GM12873 (cell line): ENCODE measurements around the gene PTPRD.

Source experiments
- TF ChIP-seq, protein P1 (sequence below): IDR thresholded peaks from 2 replicates; pipeline ENCODE4 v1.5.1; 2012; ENCODE audit warnings: low read depth, mild to moderate bottlenecking, moderate library complexity, low read length, control low read depth; ENCODE audit not compliant: insufficient read depth; ENCODE audit errors: missing control alignments

The PTPRD gene

DNA sequence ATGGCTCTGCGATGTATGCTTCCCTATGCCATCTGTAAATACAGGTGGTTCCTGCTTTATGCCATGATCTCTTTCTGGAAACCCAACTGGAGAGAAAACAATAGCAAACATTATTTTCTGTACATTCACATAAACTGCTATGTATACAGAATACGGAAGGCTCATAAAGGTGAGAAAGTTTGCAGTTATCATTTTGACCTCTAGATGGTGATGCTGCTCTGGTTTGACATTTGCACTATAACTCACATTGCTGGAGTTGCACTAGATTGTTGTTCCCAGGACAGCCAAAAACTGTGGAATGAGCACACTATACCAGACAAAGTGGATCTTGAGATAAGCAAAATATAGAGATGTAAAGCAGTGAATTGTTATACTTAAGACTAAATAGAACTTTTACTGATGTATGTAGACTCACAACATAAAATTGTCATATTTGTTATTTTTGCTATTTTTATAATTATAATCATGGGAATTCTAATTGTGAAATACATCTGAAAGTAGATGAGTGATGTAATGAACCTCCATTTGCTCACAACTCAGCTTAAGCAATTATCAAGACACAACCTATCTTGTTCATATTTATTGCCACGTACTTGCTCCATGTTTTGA is 246.5 kb downstream of the PTPRD start:
- TF ChIP-seq, protein P1, sequence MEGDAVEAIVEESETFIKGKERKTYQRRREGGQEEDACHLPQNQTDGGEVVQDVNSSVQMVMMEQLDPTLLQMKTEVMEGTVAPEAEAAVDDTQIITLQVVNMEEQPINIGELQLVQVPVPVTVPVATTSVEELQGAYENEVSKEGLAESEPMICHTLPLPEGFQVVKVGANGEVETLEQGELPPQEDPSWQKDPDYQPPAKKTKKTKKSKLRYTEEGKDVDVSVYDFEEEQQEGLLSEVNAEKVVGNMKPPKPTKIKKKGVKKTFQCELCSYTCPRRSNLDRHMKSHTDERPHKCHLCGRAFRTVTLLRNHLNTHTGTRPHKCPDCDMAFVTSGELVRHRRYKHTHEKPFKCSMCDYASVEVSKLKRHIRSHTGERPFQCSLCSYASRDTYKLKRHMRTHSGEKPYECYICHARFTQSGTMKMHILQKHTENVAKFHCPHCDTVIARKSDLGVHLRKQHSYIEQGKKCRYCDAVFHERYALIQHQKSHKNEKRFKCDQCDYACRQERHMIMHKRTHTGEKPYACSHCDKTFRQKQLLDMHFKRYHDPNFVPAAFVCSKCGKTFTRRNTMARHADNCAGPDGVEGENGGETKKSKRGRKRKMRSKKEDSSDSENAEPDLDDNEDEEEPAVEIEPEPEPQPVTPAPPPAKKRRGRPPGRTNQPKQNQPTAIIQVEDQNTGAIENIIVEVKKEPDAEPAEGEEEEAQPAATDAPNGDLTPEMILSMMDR: peak; percentile 76

DNA sequence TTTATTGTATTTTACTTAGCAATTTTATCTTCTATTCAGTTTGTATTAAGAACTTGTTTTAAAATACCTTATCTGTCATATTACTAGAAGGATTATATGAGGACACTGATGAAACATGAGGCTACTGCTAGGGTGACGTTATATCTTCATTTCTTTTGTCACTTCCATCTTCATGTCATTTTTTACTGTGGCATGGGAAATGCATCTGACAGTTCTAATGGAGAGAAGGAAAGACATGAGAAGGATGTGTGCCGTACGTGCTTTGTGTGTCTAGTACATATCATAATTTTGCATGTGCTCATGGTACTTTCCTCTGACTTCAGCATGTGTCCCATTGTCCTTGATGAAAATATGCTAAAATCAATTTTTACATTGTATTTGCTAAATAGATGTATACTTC is 258.2 kb downstream of the PTPRD start:
- TF ChIP-seq, protein P1: no peak

DNA sequence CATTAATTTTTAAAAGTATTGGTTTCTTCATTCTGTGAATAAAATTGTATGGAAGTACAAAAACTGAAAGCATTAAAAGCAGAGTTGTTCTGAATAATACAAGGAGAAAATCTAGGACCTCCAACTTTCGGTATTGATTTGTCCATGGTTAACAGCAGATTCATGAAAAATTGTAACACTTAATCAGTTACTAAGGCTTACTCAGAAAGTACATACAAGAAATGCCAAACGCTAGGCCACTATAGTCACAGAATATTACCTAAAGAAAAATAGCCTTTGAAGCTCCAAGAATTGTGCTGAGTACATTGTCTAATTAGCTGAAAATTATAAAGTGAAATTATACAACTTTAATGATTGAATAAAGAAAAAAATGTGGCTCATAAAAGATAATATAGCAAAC is 271.7 kb downstream of the PTPRD start:
- TF ChIP-seq, protein P1: no peak

DNA sequence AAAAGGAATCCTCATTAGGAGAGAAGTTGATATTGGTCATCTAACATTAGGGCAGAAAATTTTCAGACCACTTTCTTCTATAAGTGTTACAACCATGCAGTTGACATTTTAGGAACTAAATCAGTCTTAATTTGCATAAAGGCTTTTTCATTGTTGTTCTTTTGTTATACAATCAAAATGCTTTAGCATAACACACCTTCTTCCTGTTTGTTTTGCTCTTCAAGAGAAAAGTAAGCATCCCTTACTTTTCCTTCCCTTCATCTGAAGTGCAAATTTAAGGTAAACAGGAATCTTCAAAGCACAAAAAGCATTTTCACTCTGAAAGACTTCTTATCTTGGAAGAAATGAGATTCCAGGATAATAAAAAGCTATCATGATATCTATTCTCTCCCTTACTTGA is 273.6 kb downstream of the PTPRD start:
- TF ChIP-seq, protein P1: no peak

DNA sequence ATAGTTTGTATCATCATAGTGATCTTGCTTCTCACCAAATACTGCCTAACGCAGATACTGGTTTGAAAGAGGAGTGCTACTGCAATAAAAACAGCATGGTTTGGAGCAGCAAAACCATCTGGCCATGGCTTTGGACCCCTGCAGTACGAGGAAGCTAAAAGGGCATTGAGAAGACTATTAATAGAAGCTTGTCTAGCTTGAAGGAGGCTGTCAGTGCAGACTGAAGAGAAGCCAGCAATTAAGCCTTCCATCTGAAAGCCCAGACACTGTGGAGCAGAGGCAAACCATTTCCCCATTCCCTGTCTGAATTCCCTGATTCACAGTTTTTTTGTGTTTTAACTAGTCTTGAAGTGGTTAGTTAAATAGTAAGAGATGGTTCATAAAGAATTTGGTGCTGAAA is 281.6 kb downstream of the PTPRD start:
- TF ChIP-seq, protein P1: no peak

DNA sequence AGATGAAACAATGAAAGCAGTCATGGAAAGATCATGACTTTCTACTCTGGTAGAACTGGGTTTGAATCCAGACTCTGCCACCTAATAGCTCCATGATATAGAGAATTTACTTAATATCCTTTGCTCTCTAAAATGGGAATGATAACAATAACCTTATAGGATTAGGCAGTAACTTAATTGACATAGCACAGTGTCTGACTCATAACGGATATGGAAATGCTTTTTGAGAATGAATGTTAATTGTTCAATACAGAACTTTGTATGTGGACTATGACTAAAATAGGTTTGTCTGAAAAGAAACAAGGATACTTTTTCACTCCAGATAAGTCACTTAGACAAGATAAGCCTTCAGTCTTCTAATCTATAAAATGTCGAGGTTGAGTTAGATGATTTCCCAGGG is 330.7 kb downstream of the PTPRD start:
- TF ChIP-seq, protein P1: no peak

DNA sequence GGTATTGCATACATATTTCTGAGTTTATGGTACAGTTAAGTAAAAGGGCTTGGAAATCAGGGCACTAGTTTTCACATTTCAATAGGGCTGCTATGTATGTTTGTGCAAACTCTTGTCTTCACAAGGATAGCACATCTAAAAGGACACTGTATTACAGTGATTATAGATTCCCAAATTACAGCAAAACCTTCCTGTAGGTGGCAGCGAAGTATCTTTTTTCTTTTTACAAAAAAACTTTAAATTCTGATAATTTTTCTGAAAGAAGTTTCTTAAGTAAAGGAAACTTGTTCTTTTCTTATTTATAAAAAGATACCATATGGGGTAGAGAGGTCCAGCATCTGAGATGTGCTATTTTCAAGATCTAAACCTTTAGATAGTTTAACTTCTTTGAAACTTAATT is 337.8 kb downstream of the PTPRD start:
- TF ChIP-seq, protein P1: no peak
